GM18867 (cell line): ENCODE results near the gene CNDP2.

Experiments used
- ATAC-seq: cut with Tn5 transposase; IDR thresholded peaks from one replicate; pipeline ENCODE4 v1.9.1; 2021; ENCODE audit warnings: mild to moderate bottlenecking, moderate library complexity; ENCODE audit not compliant: unreplicated experiment

CNDP2 gene

DNA sequence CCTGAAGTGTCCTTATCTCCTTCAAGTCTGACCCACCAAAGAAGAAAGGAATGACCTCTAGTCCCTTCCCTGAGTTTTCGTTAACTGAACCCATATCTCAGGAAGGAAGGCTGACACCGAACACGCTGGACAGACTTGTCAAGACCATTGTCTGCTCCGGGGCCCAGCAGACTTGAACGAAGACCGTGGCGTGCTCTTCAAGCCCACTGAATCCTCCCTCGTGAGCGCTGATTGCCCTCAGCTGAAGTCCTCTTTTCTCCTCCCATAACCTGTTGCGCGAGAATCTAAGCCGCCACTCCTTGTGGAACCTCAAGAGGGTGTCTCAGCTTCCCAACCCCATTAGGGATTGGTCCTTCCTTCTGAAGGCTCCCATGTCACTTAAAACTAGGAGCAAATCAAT is 37.5 kb downstream of the CNDP2 start:
- no peak for ATAC-seq

GRCh38 chr18:74534150-74534969 is 38.2 kb downstream of the CNDP2 start, which contains the start of gene CNDP1:
CNDP1 (plus strand) TSS chr18:74534500; CDS start chr18:74534668, 168 bp downstream.
- no peak for ATAC-seq

GRCh38 chr18:74534981-74535649 is 39.0 kb downstream of the CNDP2 start:
- ATAC-seq = peak; percentile 91

DNA sequence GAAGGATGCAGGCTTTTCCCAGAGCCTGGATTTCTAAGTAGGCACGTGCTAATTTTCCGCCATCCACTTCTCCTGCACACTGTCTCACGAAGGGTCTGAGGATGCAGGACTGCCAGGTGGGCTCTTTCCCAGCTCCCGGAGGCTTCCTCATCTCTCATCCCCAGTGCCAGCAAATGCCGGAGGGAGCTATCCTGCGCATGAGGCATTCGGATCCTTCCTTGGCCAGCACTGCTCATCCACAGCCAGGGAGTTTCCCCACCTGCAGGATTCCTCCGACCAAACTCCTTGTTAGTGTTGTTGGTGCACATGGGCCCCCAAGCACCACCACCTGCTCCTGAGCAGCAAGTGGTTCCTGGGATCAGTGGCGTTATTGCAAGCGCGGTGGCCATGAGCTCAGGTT is 43.1 kb downstream of the CNDP2 start:
- ATAC-seq = no peak

- ATAC-seq = peak; percentile 55
Observed at GRCh38 chr18:74540652-74541421, 44.7 kb downstream of the CNDP2 start.

GRCh38 chr18:74541703-74542555 is 45.8 kb downstream of the CNDP2 start:
- ATAC-seq = peak; percentile 56

DNA sequence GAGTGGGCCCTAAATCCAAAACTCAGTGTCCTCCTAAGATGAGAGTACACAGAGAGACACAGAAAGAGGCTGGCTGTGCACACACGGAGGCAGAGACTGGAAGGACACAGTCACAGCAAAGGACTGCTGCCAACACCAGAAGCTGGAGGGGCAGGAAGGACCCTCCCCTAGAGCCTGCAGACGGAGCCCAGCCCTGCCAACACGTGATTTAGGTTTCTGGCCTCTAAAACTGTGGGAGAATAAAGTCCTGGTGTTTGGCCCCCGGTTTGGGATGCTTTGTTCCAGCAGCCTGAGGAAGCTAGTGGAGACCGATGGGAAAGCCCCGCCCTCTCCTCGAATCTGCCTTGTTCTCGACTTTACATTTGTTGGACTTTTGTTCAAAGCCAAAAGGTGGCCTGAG is 48.7 kb downstream of the CNDP2 start:
- ATAC-seq = no peak

DNA sequence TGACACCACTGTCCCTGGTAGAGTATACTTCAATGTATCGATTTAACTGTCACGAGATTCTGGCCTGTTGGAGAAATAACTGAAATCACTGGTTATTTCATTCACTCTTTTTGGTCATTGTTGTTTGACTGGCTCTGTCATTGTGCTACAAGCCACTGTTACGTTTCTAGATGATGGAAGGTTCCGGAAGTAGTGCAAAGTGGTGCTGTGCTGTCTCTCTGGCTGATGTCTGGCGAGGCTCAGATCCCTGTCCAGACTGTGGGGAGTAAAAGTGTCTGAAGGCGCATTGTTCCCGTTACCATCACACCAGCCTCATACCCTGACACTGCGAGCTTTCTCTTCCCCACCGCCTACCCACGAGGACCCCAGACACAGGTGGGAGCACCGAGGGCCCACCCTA is 49.8 kb downstream of the CNDP2 start:
- ATAC-seq = no peak

DNA sequence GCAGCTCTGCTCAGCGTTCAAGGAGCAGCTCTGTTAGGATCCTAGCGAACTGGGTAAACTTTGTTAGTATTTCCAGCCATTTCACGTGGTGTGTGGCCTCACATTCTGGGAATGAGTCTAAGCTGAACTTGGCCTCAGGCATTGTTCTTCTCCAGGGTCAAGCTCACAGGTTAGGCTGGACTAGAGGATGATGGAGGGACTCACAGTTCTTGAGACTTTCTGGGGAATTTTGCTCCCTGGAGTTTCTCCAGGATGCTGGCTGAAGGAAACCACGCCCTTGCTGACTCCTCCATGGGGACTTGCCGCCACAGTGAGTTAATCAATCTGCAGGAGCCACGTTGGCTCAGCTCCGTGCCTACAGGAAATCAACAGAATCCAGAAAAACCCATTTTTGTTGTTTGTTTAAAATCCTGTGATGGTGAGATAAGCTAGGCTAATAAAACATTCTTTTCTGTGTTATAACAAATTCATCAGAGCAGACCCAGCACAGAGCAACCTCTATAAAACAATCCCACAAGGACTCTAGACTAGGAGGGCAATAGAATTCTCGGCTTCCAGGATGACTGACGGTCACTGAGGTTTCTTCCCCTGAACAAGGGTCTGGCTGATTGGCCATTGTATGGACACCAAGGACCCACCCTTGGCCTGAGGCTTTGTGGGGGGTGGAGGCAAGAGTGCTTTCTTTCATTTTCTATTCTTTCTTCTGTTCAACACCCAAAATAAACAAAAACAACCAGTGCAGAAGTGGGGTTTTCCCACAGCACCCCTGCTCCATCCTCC is 50.8 kb downstream of the CNDP2 start:
- ATAC-seq = no peak

- ATAC-seq = no peak
Observed at GRCh38 chr18:74547860-74548259, 51.7 kb downstream of the CNDP2 start.

- no peak for ATAC-seq
Observed at GRCh38 chr18:74549591-74550104, 53.5 kb downstream of the CNDP2 start.

- no peak for ATAC-seq
Observed at GRCh38 chr18:74550886-74551285, 54.7 kb downstream of the CNDP2 start.

DNA sequence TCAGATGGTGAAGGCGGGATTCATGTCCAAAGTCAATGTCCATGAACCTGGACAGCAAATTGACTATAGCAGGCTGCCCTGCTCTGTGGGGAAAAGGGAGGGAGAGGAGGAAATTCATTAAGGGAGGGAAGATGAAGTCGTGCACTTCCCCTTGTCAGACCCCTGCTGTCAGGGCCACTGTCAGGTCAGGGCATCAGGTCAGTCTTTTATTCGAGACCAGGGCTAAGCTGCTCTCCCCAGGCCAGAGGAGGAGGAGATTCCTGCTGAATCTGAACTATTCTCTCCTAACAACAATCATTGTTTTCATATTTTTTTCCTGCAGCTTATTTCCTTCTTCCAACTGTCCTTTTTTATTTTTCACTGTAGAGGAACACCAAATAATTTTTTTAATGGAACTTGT is 55.3 kb downstream of the CNDP2 start:
- ATAC-seq = no peak

DNA sequence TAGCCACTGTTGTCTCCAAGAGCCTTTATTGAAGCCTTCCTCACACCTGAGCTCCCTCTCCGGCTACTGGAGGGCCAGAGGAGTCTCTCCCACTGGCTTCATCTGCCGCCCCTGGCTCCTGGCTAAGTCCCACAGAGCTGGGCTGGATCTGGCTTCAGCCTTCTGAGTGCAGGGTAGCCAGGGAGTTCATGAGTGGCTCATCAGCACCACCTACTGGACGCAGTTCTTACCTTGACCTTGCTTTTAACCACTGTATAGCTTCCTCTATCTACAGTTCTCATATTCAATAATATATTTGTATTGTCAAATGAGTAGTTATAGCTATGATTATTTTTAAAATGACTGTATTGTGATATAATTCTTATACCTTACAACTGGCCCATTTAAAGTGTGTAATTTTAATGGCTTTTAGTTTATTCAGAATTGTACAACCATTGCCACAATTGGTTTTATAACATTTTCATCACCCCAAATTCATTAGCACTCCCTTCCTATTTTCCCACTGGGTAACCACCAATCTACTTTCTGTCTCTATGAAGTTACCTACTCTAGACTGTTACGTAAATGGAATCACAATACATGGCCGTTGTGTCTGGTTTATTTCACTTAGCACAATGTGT is 55.9 kb downstream of the CNDP2 start:
- ATAC-seq = peak; percentile 99

DNA sequence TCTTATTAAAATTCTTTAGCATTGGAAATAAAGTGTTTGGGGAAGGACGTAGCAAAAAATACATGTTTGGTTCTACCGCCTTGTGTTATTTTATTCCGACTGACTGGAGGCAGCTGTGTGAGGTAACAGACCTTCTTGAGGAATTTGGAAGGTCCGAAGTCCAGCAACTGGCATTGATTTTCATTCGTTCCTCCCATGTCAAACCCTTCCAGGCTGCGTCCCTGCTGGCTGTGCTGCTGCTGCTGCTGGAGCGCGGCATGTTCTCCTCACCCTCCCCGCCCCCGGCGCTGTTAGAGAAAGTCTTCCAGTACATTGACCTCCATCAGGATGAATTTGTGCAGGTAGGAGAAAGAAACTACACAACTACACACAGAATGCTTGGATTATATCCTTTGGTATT is 60.0 kb downstream of the CNDP2 start:
- no peak for ATAC-seq

DNA sequence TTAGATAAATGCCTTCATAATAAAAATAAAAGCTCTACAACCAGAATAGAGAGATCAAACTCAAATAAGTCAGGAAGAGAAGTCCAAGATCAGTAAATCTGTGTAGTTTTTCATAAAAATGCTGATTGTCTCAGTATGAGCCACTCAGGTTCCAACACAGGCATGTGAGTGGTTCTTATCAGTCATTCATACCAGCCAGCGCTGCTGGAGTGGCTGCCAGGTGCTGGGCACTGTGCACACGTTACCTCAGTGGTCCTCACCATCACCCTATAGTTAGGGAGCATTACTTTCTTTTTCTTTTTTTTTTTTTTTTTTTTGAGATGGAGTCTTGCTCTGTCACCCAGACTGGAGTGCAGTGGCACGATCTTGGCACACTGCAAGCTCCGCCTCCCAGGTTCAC is 61.9 kb downstream of the CNDP2 start:
- no peak for ATAC-seq

DNA sequence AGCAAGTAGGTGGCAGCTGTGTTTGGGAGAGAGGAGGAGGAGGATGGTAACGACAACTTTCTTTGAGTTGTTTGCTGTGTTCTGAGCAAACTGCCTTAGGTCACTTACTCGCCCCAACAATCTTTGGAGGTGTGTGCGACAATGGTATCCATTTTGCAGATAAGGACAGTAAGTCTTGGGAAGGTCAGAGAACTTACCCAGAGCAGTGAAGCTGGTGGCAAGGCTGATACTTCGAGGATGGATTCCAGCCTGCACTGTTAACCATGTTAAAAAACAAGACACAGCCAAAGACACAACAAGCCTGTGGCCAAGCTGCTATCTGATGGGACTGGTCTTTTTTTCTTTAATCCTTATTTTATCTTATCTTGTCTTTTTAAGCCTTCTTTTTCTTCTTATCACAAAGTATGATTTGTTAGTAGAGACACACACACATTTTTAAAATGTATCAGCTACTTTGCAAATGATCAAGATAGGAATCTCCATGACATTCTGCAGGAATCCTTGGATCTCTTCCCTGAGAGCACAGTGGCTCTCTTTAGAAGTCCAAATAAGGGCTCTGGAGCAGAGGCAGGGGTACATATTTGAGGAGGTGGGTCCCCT is 66.1 kb downstream of the CNDP2 start:
- ATAC-seq = no peak

DNA sequence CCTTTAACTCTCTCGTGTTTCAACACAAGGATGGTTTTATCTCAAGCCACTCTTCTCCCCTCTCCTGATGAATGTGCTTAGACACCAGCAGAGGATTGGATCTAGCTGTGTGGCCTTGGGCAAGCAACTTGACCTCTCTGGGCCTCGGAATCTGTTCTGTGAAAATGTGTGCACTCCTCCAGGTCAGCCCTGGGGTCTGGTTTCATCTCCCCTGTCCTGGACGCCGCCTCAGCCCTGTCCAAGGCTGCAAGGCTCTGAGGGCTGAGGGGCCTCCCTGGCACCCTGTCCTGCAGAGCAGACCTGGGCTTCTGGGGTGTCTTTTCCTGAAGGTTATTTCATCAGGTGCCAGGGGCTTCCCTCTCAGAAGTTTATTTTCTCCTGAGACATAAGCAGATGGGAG is 66.6 kb downstream of the CNDP2 start:
- no peak for ATAC-seq

DNA sequence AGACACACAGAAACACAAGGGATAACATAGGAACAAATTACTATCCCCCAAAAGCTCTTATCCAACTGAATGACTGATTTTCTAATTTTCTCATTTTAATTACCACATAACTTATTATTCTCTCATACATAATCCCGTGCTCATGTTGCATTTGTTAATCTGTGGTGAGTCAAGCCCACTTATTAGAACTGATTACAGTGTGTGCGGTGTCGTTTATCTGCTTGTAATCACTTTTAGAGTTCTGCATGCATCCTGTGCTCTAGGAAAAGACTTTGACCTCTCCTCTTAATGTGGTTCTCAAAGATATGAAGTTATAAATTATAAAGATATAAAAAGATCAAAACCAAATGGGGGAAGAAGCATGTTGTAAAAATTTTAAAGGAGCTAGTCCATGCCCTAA is 67.8 kb downstream of the CNDP2 start:
- ATAC-seq = no peak
